Measurements from ENCODE around the gene PRXL2C.
"Not testable (repeated sequence)": the region's sequence is repeated elsewhere in the genome, so short reads cannot be mapped to it uniquely, and the experiment has no call there.

The PRXL2C gene

DNA sequence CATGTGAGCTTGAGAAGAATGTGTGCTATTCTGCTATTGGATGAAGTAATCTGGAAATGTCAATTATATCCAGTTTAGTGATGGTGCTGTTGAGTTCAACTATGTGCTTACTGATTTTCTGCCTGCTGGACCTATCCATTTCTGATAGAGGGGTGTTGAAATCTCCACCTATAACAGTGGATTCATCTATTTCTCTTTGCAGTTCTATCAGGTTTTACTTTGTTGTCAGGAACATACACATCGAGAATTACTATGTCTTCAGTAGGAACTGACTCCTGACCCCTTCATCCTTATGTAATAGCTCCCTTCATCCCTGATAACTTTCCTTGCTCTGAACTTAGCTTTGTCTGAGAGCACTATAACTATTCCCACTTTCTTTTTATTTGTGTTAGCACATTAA lies 18.7 kb downstream of the PRXL2C start:
- DNase-seq (ENCODE audit: low read depth in 1 of 2, low spot score in 1 of 2), result no peak
- in situ Hi-C loops (cut with HindIII; ENCODE audit: low pct_unique_long_range_greater_than_20kb, low sequenced_read_pairs), result no loop called here
- TF ChIP-seq JUND (IDR thresholded peaks at IDR 0.05; ENCODE audit: low read depth), result no peak

DNA sequence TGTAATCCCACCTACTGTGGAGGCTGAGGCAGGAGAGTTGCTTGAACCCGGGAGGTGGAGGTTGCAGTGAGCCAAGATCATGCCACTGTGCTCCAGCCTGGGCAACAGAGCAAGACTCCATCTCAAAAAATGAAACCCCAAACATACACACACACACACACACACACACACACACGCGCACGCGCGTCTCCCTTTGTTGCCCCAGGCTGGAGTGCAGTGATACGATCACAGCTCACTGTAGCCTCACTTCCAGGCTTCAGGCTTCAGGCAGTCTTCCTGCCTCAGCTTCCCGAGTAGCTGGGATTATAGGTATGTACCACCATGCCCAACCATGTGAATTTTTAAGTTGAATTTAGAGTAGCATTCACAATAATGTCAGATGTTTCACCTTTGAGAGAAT lies 21.5 kb downstream of the PRXL2C start:
- in situ Hi-C loops (cut with HindIII; ENCODE audit: low pct_unique_long_range_greater_than_20kb, low sequenced_read_pairs), result not testable (repeated sequence)

DNA sequence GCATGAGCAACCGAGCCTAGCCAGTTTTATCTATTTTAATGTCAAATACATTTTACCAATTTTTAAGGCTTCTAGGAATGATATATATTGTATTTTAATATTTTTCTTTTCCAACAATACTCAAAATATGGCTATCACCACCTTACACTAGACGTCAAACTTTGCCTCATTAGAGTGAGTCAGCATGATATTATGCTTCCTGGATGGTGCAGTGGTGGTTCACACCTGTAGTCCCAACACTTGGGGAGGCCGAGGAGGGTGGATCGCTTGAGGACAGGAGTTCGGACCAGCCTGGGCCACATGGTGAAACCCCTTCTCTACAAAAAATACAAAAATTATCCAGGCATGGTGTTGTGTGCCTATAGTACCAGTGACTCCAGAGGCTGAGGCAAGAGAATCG lies 28.2 kb downstream of the PRXL2C start:
- DNase-seq (ENCODE audit: low read depth in 1 of 2, low spot score in 1 of 2), result no peak
- in situ Hi-C loops (cut with HindIII; ENCODE audit: low pct_unique_long_range_greater_than_20kb, low sequenced_read_pairs), result no loop called here
- TF ChIP-seq JUND (IDR thresholded peaks at IDR 0.05; ENCODE audit: low read depth), result no peak

More for the DNA sequence above, 21.5 kb downstream of the PRXL2C start:
- peak in 1 of 2 experiments; percentile 14 for DNase-seq (ENCODE audit: low read depth in 1 of 2, low spot score in 1 of 2)

DNA sequence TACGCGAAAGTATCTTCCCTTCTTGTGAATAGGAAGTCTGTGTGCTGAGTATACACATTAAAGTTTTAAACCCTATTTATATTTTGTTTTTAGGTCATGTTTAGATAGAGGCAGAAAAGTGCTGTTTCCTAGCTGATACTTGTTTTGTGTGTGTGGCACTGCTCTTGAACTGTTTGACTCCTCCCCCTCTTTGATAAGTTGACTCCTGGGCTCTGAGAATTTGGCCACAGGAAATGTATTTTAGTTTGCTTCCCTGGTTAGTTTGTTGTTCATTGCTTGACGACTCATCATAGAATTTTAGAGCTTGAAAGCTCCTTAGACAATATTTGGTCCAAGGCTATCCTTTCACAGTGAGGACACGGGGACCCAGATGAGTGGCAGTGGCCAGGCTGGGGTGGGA lies 33.5 kb downstream of the PRXL2C start:
- in situ Hi-C loops (cut with HindIII; ENCODE audit: low pct_unique_long_range_greater_than_20kb, low sequenced_read_pairs), result no loop called here
- no peak for DNase-seq (ENCODE audit: low read depth in 1 of 2, low spot score in 1 of 2)
- no peak for TF ChIP-seq JUND (IDR thresholded peaks at IDR 0.05; ENCODE audit: low read depth)

DNA sequence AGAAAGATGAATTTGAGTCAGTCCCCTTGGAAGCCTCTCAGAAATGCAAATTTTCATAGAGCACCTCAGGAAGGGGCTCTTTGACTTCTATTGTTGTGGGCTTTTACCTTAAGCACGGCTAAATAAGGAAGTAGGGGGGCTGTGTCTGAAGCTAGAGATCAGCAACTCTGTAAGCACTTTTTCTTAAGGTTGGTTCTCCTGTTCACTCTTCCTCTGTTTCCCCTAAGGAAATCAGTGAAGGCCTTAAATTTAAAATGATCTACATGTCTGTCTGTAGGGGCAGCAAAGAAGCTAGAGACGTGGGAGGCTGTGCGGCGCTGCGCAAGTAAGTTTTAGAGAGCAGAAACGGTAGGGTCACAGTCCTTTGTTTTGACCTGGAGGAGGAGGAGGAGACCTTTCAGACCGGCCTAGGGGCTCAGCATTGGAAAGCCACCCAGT lies 34.3 kb downstream of the PRXL2C start:
- in situ Hi-C loops (cut with HindIII; ENCODE audit: low pct_unique_long_range_greater_than_20kb, low sequenced_read_pairs), result no loop called here
- no peak for DNase-seq (ENCODE audit: low read depth in 1 of 2, low spot score in 1 of 2)
- no peak for TF ChIP-seq JUND (IDR thresholded peaks at IDR 0.05; ENCODE audit: low read depth)

DNA sequence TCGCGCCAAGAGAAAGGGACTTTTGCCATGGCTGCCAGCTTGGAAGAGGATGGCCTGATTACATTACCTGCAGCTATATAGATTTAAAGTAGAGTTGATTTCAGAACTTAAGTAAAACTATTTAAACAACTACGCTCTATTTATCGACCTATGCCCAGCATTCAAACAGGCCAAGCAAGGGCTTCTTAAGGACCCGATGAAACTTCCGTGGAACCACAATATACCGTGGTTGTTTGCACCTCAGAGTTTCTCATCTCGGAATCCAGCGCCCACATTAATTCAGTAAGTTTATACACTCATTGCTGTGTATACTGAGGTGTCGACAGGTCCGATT lies 35.0 kb downstream of the PRXL2C start:
- in situ Hi-C loops (cut with HindIII; ENCODE audit: low pct_unique_long_range_greater_than_20kb, low sequenced_read_pairs), result no loop called here
- DNase-seq (ENCODE audit: low read depth in 1 of 2, low spot score in 1 of 2), result no peak
- no peak for TF ChIP-seq JUND (IDR thresholded peaks at IDR 0.05; ENCODE audit: low read depth)

DNA sequence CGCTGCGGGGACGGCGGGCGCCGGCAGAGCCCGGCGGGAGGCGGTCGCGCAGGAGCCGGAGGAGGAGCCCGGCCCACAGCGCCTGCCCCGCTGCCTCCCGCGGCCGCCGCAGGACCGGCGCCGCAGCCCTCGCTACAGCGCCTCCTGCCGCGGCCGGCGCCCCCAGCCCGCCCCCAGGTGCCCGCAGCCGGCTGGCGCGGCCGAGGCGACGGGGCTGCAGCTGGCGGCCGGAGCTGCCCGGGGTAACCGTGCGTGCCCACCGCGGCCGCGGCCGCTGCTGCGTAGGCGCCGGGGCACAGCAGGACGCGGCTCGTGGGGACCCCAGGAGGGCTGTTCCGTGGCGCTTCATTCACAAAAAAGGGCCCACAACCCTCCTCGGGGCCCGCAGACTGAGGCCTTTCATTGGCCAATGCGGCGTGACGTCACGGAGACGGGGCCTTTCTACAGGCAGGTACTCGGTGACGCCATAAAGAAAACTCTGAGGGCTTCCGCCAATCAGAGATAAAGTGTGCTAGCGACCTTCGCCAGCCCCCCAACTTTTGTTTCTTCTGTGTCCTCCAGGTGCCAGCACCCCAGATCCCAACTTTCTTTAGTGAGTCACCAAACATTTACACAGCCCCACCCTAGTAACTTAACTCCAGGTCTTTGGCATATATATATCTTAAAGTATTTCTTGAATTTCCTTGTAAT lies 35.5 kb downstream of the PRXL2C start, which contains the start of gene CDC14B:
CDC14B (minus strand) TSS at position 353 of the 690 bp plus-strand sequence. CDS start 465 bp downstream, outside the sequence.
- in situ Hi-C loops (cut with HindIII; ENCODE audit: low pct_unique_long_range_greater_than_20kb, low sequenced_read_pairs), result no loop called here
- peak; percentile 82 to 93 for DNase-seq (ENCODE audit: low read depth in 1 of 2, low spot score in 1 of 2)
- no peak for TF ChIP-seq JUND (IDR thresholded peaks at IDR 0.05; ENCODE audit: low read depth)

DNA sequence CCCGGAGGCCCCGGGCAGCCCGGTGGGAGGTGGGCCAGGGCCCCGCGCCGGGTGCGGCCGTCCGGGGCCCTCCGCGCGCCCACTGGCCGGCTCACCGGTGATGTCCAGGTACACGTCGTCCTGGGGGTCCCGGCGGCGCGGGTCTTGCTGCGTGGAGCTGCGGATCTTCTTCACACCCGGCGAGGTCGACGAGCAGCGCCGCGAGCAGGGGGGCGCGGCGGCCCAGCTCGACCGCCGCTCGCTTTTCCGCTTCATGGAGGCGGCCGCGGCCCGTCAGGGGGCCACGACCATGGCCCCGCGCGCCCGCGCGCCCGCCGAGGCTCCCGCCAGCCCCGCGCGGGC lies 36.0 kb downstream of the PRXL2C start:
- no peak for TF ChIP-seq JUND (IDR thresholded peaks at IDR 0.05; ENCODE audit: low read depth)
- in situ Hi-C loops (cut with HindIII; ENCODE audit: low pct_unique_long_range_greater_than_20kb, low sequenced_read_pairs), result no loop called here
- no peak for DNase-seq (ENCODE audit: low read depth in 1 of 2, low spot score in 1 of 2)

DNA sequence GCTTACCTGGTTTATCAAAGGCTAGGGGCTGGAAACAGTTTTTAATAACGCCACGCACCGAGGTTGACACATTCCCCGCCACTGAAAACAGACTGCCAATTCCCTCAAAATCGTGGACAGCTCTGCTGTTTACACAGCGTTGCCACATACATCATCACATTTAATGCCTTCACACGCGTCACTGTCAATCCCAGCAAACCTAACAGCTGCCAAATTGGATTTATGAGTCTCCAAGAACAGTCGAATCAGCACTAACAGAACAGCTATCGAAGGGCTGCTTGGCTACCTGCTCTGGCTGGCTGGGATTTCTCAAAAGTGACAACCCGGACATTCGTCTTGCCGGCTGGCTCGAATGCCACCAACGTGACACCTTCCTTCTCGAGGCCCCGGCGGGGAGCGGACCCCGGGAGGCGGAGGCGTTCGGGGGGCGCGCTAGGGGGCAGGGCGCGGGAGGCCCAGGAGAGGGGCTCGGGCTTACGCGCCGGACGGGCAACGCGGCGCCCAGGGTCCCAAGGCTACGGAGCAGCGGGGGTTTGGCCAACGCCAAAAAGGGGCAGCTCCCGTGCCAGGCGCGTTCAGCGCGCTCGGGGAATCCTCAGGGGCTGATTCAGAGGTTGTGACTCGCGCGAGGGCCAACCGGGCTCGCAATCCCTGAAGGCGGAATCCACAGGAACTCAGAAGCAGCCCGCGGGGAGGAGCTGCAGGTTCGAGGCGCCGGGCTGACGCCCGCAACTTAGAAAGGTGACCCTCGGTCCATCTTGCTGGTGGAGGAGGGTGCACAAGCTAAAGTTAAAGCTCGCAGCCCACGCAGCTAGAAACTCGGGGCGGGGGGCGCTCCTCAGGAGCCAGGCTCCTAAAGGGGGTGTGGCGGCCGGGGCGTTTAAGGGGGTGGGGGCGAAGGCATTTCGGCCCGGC lies 36.7 kb downstream of the PRXL2C start:
- in situ Hi-C loops (cut with HindIII; ENCODE audit: low pct_unique_long_range_greater_than_20kb, low sequenced_read_pairs), result no loop called here
- no peak for DNase-seq (ENCODE audit: low read depth in 1 of 2, low spot score in 1 of 2)
- TF ChIP-seq JUND (IDR thresholded peaks at IDR 0.05; ENCODE audit: low read depth), result no peak

DNA sequence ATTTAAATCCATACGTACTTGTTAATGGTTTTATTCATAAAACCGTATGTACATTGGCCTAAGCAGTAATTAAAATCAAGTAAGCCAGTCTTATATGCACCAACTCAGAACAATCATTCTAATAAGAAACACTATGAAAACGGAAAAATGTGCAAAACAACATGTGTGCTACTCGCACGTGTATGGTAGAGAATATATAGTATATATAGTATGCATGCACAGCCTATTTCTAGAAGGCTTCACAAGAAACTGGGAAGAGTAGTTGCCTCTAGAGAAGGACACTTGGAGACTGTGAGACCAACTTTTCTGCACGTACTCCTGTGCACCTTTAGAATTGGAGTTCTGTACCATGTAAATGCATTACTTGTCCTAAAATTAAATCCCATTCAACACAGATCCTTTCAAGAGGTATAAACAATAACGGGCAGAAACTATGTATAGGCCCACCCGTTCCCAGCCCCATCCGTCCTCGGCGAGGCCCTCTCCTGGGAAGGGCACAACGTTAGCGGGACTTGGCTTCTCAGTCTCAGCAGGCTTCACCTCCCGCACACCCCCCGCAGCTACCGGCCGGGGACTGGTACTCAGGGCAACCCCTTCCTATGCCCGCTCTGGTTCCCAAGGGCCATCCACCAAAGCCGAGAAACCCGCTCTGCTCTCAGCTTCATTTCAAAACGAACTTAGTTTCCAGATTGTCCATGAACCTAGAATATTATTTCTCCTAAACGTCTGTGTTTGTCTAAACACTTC lies 37.5 kb downstream of the PRXL2C start:
- in situ Hi-C loops (cut with HindIII; ENCODE audit: low pct_unique_long_range_greater_than_20kb, low sequenced_read_pairs), result no loop called here
- DNase-seq (ENCODE audit: low read depth in 1 of 2, low spot score in 1 of 2), result no peak
- TF ChIP-seq JUND (IDR thresholded peaks at IDR 0.05; ENCODE audit: low read depth), result no peak

DNA sequence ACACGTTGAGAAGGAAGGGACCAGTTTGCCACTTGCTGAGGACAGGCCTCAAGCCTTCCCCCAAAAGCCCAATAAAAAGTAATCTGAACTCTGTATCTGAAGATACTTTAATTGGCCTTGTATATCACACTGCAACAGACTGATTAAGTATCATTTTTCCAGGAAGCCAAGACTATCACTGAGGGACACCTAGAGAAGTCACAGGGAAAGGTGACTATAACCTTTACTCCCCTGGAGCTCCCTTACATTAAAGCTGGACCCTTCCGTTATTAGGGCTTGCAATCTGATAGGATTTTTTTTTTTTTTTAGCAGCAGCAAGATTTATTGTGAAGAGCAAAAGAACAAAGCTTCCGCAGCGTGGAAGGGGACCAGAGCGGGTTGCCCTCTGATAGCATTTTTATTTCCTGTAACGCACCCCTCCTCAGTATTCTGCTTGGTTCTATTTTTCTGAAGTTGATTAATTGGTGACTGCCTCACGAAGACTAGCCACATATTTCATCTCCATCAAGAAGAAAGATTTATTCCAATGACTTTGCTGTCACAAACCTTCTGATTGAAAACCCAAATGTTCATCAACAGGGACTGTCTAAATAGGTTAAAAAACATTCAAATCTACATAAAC lies 38.2 kb downstream of the PRXL2C start:
- no peak for DNase-seq (ENCODE audit: low read depth in 1 of 2, low spot score in 1 of 2)
- TF ChIP-seq JUND (IDR thresholded peaks at IDR 0.05; ENCODE audit: low read depth), result no peak
- in situ Hi-C loops (cut with HindIII; ENCODE audit: low pct_unique_long_range_greater_than_20kb, low sequenced_read_pairs), result no loop called here

DNA sequence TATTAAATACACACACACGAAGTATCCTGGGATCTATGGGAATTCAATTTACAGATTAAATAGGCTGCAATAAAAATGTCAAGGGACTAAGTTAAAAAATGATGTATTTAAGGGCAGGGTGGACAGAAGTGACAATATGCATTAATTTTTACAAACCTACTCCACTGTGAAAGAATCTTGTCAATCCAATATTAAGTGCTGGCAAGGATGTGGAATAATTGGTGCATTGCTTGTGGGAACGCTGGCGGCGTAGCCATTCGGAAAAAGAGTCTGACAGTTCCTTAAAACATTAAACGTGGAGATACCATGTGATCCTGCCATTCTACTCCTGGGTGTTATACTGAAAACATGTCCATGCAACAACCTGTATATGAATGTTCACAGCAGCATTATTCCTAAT lies 39.7 kb downstream of the PRXL2C start:
- TF ChIP-seq JUND (IDR thresholded peaks at IDR 0.05; ENCODE audit: low read depth), result no peak
- in situ Hi-C loops (cut with HindIII; ENCODE audit: low pct_unique_long_range_greater_than_20kb, low sequenced_read_pairs), result no loop called here
- DNase-seq (ENCODE audit: low read depth in 1 of 2, low spot score in 1 of 2), result no peak

DNA sequence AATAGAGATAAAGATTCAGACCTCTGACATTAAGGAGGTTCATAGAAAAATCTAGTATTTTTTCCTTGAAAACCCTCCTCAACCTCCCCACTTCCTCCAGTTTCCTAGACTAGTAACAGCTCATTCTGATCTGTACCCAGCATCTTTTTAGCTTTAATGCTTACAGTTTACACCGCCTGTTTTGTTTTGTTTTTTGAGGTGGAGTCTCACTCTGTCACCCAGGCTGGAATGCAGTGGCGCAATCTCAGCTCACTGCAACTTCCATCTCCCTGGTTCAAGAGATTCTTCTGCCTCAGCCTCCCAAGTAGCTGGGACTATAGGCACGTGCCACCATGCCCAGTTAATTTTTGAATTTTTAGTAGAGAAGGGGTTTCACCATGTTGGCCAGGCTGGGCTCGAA lies 40.5 kb downstream of the PRXL2C start:
- DNase-seq (ENCODE audit: low read depth in 1 of 2, low spot score in 1 of 2); in situ Hi-C loops (cut with HindIII; ENCODE audit: low pct_unique_long_range_greater_than_20kb, low sequenced_read_pairs): not testable (repeated sequence)
